GM19397 (cell line): Measurements from ENCODE around the gene ZCCHC7.

Experiments used
- ATAC-seq: cut with Tn5 transposase; IDR thresholded peaks from one replicate; pipeline ENCODE4 v1.9.1; 2021; ENCODE audit warnings: mild to moderate bottlenecking, moderate library complexity; ENCODE audit not compliant: unreplicated experiment

Gene ZCCHC7

DNA sequence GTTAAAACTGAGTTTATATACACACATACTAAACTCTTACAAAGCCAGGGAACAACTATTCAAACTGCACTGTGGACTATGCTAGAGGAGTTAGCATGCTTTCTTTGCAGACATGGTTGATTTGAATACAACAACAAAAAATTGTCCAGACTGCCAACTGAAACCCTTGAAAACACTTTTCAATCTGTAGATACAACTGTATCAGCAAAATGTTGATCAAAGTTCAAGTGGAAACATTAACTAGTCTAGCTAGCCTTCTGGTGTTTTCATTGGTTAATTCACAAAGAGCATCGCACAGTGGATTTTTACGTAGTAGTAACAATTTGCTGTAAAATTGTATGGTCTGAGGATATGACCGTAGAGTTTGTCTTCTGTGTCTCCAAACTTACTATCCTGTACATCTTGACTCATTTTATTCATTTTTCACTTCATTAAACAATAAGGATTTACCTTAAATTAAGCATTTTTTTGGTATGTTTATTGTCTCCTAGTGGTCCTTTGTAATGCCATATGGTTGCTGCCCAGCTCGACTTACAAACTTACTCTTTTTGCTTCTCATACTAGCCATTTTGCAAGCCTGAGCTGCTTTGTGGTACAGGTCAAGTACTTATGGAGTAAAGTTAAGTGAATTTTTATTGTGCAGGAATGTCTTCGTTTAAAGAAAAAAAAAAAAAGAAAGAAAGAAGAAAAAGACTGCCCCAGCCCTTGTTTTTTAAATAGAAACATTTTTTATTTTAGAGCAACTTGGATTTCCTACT is 123.4 kb downstream of the ZCCHC7 start:
- no peak for ATAC-seq

- no peak for ATAC-seq
Measured at GRCh38 chr9:37246826-37247225, 126.5 kb downstream of the ZCCHC7 start.

GRCh38 chr9:37248651-37249163 is 128.3 kb downstream of the ZCCHC7 start:
- ATAC-seq = no peak

DNA sequence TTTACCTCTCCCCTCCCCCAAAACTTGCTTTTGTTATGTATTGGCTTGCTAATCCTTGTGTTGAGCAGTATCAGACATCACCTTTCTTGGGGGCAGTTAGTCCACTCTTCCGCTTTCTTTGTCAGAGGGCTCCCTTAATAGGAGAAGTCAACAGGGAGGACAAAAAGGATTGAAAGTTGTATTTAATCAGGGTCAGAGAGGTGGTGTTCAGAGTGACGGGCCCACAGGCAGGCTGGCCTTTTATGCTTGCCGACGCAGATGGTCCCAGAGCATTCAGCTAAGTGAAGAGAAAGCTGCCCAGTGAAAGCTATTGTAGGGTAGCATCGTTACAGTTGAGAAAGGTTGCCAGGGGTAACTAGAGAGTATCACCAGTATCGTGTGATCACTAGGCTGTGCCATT is 131.1 kb downstream of the ZCCHC7 start:
- ATAC-seq = peak; percentile 74

DNA sequence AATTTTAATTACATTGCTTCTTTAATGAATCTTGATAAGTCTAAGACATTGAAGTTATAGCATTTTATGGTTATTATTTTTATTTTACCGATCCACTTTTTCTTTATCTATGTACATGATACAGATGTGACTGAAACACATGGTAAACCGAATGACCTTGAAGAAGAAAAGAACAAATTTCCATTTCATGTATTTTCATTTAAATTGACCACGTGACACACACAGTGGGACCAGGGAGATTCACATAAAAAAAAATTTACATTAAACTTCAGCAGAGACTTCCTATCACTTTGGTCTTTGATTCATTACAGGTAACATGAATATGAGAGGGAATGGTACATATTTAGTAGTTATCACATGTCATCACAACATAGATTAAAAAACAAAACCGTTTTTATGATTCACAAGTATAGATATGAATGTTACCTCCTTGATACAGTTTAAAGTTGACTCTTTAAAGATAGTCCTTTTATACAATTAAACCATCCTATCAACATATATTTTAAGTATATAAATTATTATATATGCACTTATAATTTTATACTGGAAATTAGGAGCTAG is 133.1 kb downstream of the ZCCHC7 start:
- no peak for ATAC-seq

DNA sequence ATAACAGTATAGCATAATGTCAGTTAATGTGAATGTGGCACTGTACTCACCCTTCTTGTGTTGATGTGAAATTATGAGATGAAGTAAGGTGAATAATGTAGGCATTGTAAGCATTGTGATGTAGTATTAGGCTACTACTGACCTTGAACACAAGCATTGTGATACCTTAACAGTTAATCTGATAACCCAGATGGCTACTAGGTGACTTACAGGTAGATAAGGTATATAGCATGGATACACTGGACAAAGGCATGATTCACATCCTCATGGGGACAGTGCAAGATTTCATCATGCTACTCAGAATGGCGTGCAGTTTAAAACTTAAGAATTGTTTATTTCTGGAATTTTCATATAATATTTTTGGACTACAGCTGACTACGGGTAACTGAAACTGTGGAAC is 134.8 kb downstream of the ZCCHC7 start:
- ATAC-seq = no peak

GRCh38 chr9:37255944-37256862 is 135.8 kb downstream of the ZCCHC7 start:
- ATAC-seq = no peak

DNA sequence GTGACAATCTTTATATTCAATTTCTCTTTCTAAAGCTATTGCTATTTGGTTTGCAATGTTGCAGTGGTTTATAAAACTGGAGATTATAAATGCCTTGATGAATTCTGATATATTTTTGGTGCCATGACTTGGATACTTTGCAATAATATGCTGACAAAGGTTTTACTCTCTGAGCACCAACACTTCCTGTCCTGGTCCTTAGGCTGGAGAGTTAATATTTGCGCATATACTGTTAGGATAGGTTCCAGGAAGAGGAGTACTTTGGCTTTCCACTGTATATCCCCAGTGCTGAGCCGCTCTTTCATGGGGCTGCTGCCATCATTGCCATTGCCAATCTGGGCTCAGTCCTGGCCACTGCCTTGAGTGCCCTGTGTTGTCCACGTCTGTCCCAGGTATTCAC is 139.6 kb downstream of the ZCCHC7 start:
- no peak for ATAC-seq

GRCh38 chr9:37262410-37262809 is 142.0 kb downstream of the ZCCHC7 start:
- ATAC-seq = no peak

- ATAC-seq = no peak
Measured at GRCh38 chr9:37264539-37264938, 144.2 kb downstream of the ZCCHC7 start.

- ATAC-seq = no peak
Measured at GRCh38 chr9:37266630-37267029, 146.3 kb downstream of the ZCCHC7 start.

- ATAC-seq = no peak
Measured at GRCh38 chr9:37269221-37269620, 148.8 kb downstream of the ZCCHC7 start.

GRCh38 chr9:37271679-37272078 is 151.3 kb downstream of the ZCCHC7 start:
- ATAC-seq = no peak

GRCh38 chr9:37273595-37273994 is 153.2 kb downstream of the ZCCHC7 start:
- no peak for ATAC-seq

- no peak for ATAC-seq
Measured at GRCh38 chr9:37281541-37281940, 161.2 kb downstream of the ZCCHC7 start.

DNA sequence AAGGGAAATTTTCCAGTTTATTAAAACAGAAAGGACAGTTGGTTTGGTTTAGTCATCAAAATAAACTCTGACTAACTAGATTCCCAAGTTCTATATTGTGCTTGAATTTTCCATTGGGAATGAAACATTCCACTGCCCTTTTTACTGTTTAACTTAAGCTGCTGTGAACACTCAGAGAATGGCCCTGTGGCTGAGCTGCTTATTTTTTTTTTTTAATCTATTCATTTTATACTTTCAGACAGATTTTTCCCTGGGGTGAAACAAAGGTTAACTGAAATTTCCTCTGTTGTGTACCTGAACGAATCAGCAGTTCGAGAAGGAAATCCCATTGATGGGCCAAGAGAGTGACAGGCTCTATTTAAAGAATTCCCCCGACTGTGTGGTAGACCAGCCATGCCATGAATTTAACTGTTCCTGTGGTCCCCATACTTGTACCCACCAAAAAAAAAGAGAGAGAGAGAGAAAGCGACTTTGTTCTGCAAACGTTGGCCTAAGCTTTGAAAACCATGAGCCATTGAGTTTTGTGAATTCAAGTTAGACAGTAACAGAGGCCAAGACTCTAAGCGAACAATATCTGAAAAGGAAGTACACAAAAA is 163.5 kb downstream of the ZCCHC7 start:
- peak; percentile 52 for ATAC-seq

GRCh38 chr9:37284636-37285035 is 164.3 kb downstream of the ZCCHC7 start:
- no peak for ATAC-seq

DNA sequence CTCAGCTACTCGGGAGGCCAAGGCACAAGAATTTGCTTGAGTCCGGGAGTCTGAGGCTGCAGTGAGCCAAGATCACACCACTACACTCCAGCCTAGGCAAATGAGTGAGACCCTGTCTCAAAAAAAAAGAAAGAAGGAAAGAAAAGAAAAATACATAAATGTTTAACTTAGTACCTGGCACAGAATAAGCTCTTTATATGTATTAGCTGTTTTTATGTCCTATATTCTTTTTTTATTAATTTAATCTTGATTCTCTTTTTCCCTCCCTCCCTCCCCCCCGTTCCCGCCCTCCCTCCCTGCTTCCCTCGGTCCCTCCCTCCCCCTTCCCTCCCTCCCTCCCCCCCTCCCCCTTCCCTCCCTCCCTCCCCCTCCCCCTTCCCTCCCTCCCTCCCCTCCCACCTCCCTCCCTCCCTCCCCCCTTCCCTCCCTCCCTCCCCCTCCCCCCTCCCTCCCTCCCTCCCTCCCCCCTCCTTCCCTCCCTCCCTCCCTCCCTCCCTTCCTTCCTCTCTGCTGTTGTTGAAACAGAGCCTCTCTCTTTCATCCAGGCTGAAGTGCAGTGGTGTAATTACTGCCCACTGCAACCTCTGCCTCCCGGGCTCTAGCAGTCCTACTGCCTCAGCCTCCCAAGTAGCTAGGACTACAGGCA is 166.3 kb downstream of the ZCCHC7 start:
- ATAC-seq = no peak

- no peak for ATAC-seq
Measured at GRCh38 chr9:37287317-37287716, 166.9 kb downstream of the ZCCHC7 start.

DNA sequence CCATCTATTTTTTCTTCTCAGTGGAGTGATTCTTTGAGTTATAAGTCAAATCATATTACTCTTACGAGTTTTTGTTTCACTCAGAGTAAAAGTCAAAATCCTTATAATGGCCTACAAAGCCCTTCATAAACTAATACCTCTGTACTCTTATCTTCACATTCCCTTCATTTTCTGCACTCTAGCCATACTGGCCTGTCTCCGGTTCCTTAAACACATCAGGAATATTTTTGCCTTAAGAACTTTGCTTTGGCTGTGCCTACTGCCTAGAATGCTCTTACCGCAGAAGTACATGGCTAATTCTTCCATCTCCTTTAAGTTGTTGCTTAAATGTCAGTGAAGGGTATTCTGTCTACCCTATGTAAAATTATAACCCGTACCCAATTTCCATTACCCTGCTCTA is 169.3 kb downstream of the ZCCHC7 start:
- ATAC-seq = no peak
